Right lobe of liver (tissue), 6 donors: Measurements from ENCODE around the gene BBX. TPM values are rescaled to one million over a fixed set of nuclear protein-coding genes. Genes with fewer than 3 reads are reported as not detected.
"Not testable (repeated sequence)": the region's sequence is repeated elsewhere in the genome, so short reads cannot be mapped to it uniquely, and the experiment has no call there.

Source experiments
- ATAC-seq, 4 donors: fragments of 200-7000 bp; cut with Tn5 transposase; one replicate each; pipeline ENCODE4 v1.9.1; 2020; ENCODE audit warnings: mild to moderate bottlenecking in 4 of 4, moderate library complexity in 4 of 4
- DNase-seq, 3 donors: peaks; one replicate each; pipeline ENCODE4 v3.0.0-alpha.2; 2020
- H3K27ac ChIP-seq, 3 donors: fragments of 200-600 bp; one replicate each; pipeline ENCODE4 v1.8.0; 2022
- H3K27me3 ChIP-seq, 2 donors: fragments of 200-600 bp; one replicate each; pipeline ENCODE4 v1.8.0; 2022
- H3K36me3 ChIP-seq, 4 donors: fragments of 200-600 bp; sonication (generic) in 1 of 4; one replicate each; pipeline versions ENCODE4 v1.5.1 to v1.8.0; 2017 to 2022; ENCODE audit warnings: control low read depth in 1 of 4
- H3K4me1 ChIP-seq, 4 donors: fragments of 200-600 bp; sonication (generic) in 1 of 4; one replicate each; pipeline versions ENCODE4 v1.5.1 to v1.8.0; 2017 to 2022; ENCODE audit warnings: control low read depth in 1 of 4
- H3K4me3 ChIP-seq, 3 donors: fragments of 200-600 bp; one replicate each; pipeline ENCODE4 v1.8.0; 2022
- H3K9me3 ChIP-seq, 4 donors: fragments of 200-600 bp; sonication (generic) in 1 of 4; one replicate each; pipeline versions ENCODE4 v1.5.1 to v1.8.0; 2017 to 2022; ENCODE audit warnings: control low read depth in 1 of 4
- CTCF ChIP-seq, 4 donors: fragments of 200-600 bp in 3 of 4; fragments of 450-650 bp in 1 of 4; IDR thresholded peaks; one replicate each; pipeline versions ENCODE4 v1.5.1 to v1.8.0; 2016 to 2022; ENCODE audit warnings: antibody characterized with exemption in 4 of 4, mild to moderate bottlenecking in 2 of 4
- POLR2A ChIP-seq: fragments of 450-650 bp; IDR thresholded peaks from one replicate; pipeline ENCODE4 v1.6.1; 2017; ENCODE audit warnings: antibody characterized with exemption, mild to moderate bottlenecking
- WGBS: methylation state at CpG from one replicate; pipeline ENCODE4 v1.1.6; 2018; ENCODE audit warnings: low coverage, low lambda C conversion rate; ENCODE audit not compliant: insufficient coverage; ENCODE audit errors: missing lambda C conversion rate; 5-methylcytosine and 5-hydroxymethylcytosine counted together
- intact Hi-C, 2 donors: fragments of 100-400 bp; cut with DNase I; formaldehyde crosslinking; loops; one replicate each; pipeline versions ENCODE4 v1.11.2 to v1.14.1; 2022
- total RNA-seq, 6 experiments: library from RNA; depleted of rRNA in 2 of 6; stranded (reverse); fragments of >200 nt in 2 of 6; fragmentation: NEBNext Ultra II Directional in 3 of 6; extraction: Animal tissue kit (Norgen Biotek cat#: 25700) in 3 of 6; gene quantifications; one replicate each; pipeline versions ENCODE4 v1.1.0 to v1.2.4, GENCODE V29; 2016 to 2023
- donor health status: DM: no; HTN: yes; CAD: no.
- donor health status: DM: no; HTN: no; CAD: no.
- donor health status: DM: no; HTN: no; CAD: no.
- donor health status: DM: no; HTN: yes; CAD: no.
- donor health status: DM: no; HTN: yes; CAD: no.

The BBX gene
- total RNA-seq, 6 experiments from 2014 or later, result 15.0 to 22.4 (median 19.1) TPM

DNA sequence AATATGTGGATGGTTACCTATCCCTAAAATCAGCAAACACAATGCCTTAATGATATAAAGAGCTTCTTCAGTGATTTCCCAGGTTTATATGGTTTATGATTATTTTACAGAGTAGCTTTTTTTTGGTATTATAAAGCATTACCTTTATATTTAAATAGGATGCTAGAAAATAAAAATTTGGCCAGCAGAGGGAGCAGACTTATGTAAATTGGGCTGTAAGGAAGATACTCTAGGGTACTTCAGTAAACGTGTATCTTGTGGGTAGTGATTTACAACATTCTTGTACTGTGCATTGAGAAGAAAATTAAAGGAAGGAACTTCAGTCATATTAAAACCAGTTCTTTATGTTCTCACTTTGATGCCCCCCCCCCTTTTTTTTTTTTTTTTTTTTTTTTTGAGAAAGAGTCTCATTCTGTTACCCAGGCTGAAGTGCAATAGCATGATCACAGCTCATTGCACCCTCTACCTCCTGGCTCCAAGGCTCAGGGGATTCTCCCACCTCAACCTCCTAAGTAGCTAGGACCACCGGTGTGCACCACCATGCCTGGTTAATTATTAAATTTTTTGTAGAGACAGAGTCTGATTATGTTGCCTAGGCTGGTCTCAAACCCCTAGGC, 167.9 kb downstream of the BBX start:
- DNase-seq, result no peak
- H3K9me3 ChIP-seq, result no peaks in the 10 kb centered on the region
- H3K27ac ChIP-seq, result no peak overlapping the region
- 9% methylated on average over 2 of the region's 2 CpGs for WGBS
- no peak overlapping the region for H3K4me3 ChIP-seq
- ATAC-seq, result peak; percentile 70 to 84 (median 74)
- peak; percentile 41 to 58 (median 54) for TF ChIP-seq CTCF (IDR thresholded peaks at IDR 0.05)
- no peak for TF ChIP-seq POLR2A
- peaks cover 0 to 5% (median 0%) of the 10 kb centered on the region in 4 donors for H3K4me1 ChIP-seq
- intact Hi-C loops, result no loop called here
- H3K36me3 ChIP-seq, result no peaks in the 10 kb centered on the region
- H3K27me3 ChIP-seq, result no peaks in the 10 kb centered on the region

DNA sequence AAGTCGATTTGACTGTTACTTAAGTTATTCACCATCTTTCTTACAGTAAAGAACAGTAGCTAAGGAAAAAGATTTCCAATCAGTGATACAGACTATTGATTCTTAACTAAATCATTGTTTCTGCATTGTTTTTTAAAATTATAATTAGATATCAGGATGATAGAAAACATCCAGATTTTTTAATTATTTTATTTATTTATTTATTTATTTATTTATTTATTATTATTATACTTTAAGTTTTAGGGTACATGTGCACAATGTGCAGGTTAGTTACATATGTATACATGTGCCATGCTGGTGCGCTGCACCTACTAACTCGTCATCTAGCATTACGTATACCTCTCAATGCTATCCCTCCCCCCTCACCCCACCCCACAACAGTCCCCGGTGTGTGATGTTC, 169.2 kb downstream of the BBX start:
- H3K36me3 ChIP-seq, H3K27me3 ChIP-seq, H3K4me1 ChIP-seq, intact Hi-C loops, ATAC-seq, H3K27ac ChIP-seq, H3K4me3 ChIP-seq, DNase-seq, H3K9me3 ChIP-seq: not testable (repeated sequence)
- WGBS, result 98% methylated on average over 5 of the region's 5 CpGs

GRCh38 chr3:107697348-107697747, 174.6 kb downstream of the BBX start:
- H3K27me3 ChIP-seq, H3K4me1 ChIP-seq, H3K9me3 ChIP-seq, intact Hi-C loops, H3K27ac ChIP-seq, DNase-seq, H3K36me3 ChIP-seq, ATAC-seq: not testable (repeated sequence)
- WGBS, result 17% methylated on average over 4 of the region's 6 CpGs
- H3K4me3 ChIP-seq, result peak overlapping the region in 2 of 3 donors; percentile 49 to 59

DNA sequence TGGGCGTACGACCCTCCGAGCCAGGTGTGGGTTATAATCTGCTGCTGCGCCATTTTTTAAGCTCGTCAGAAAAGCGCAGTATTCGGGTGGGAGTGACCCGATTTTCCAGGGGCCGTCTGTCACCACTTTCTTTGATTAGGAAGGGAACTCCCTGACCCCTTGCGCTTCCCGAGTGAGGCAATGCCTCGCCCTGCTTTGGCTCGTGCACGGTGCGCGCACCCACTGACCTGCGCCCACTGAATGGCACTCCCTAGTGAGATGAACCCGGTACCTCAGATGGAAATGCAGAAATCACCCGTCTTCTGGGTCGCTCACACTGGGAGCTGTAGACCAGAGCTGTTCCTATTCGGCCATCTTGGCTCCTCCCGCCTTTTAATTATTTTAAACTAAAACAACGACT, 175.1 kb downstream of the BBX start:
- 42% methylated on average over 8 of the region's 23 CpGs for WGBS
- ATAC-seq, DNase-seq, intact Hi-C loops, H3K27me3 ChIP-seq, H3K4me1 ChIP-seq, H3K9me3 ChIP-seq, H3K36me3 ChIP-seq, H3K27ac ChIP-seq: not testable (repeated sequence)
- peak overlapping the region; percentile 23 to 59 (median 49) for H3K4me3 ChIP-seq

DNA sequence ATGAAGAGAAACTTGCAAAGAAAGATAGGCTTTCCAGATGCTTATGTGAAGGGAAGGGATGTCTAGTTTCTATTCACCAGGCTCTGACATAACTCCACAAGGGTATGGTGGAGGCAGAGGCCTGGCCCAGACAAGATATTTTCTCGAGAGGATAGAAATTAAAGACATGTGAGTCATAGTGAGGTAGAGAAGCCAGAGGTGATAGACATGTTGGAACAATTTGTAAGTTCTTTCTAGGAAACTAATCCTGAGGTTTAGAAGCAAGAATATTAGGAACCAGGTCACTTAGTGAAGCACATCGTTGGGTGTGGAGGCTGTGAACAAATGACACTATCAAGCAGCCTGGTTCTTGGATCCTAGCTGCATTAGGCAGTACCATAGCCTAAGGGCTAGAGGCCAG, 176.9 kb downstream of the BBX start:
- H3K4me3 ChIP-seq, result no peak overlapping the region
- TF ChIP-seq CTCF (IDR thresholded peaks at IDR 0.05) (no peak), POLR2A (no peak)
- no peaks in the 10 kb centered on the region for H3K27me3 ChIP-seq
- H3K4me1 ChIP-seq, result no peaks in the 10 kb centered on the region
- no peak for ATAC-seq
- H3K9me3 ChIP-seq, result no peaks in the 10 kb centered on the region
- H3K27ac ChIP-seq, result no peak overlapping the region
- 71% methylated on average over 2 of the region's 2 CpGs for WGBS
- intact Hi-C loops, result no loop called here
- DNase-seq, result no peak
- no peaks in the 10 kb centered on the region for H3K36me3 ChIP-seq

DNA sequence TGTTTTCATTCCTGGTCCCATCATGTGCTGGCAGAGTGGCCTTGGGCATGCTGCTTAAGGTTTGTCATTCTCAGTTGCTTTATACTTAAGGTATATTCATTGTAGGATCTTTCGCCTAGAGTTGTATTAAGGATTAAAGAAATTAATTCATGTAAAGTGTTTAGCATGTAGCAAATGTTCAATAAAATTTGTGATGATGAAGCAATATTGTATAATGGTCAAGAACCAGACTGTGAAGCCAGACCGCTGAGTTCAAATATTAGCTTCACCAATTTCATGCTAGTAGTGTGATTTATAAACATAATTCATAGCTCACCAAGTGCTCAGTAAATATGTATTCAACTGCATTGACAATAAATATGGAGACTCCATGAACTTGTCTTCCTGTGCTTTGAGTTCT, 178.5 kb downstream of the BBX start:
- WGBS, result 100% methylated on average over 2 of the region's 2 CpGs
- ATAC-seq (no peak), DNase-seq (no peak)
- H3K36me3 ChIP-seq, result no peaks in the 10 kb centered on the region
- no peaks in the 10 kb centered on the region for H3K27me3 ChIP-seq
- TF ChIP-seq CTCF (IDR thresholded peaks at IDR 0.05) (no peak), POLR2A (no peak)
- no peaks in the 10 kb centered on the region for H3K9me3 ChIP-seq
- no peaks in the 10 kb centered on the region for H3K4me1 ChIP-seq
- H3K4me3 ChIP-seq, result no peak overlapping the region
- intact Hi-C loops, result no loop called here
- H3K27ac ChIP-seq, result no peak overlapping the region
